ENCODE measurements around the gene NRDE2. TPM values are rescaled to one million over a fixed set of nuclear protein-coding genes. Genes with fewer than 3 reads are reported as not detected.

NRDE2 gene
- total RNA-seq, 3 donors from 2014 or later: 23.0 to 31.5 (median 26.1) TPM

- Histone ChIP-seq H3K4me1 (ENCODE audit: low read depth) (no peaks in the 10 kb centered on the region), H3K4me3 (no peak overlapping the region), H3K9me3 (no peaks in the 10 kb centered on the region), H3K36me3 (ENCODE audit: low read depth) (no peaks in the 10 kb centered on the region)
- intact Hi-C loops (cut with DNase I, micrococcal nuclease): no loop called here
- TF ChIP-seq, protein P1, sequence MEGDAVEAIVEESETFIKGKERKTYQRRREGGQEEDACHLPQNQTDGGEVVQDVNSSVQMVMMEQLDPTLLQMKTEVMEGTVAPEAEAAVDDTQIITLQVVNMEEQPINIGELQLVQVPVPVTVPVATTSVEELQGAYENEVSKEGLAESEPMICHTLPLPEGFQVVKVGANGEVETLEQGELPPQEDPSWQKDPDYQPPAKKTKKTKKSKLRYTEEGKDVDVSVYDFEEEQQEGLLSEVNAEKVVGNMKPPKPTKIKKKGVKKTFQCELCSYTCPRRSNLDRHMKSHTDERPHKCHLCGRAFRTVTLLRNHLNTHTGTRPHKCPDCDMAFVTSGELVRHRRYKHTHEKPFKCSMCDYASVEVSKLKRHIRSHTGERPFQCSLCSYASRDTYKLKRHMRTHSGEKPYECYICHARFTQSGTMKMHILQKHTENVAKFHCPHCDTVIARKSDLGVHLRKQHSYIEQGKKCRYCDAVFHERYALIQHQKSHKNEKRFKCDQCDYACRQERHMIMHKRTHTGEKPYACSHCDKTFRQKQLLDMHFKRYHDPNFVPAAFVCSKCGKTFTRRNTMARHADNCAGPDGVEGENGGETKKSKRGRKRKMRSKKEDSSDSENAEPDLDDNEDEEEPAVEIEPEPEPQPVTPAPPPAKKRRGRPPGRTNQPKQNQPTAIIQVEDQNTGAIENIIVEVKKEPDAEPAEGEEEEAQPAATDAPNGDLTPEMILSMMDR (IDR thresholded peaks at IDR 0.05): no peak
- no peak for DNase-seq
- ATAC-seq: no peak
Observed at GRCh38 chr14:90228478-90228877, 103.3 kb downstream of the NRDE2 start.

Other genes with a start within 250 kb of the NRDE2 start
- 10 to 100 TPM; 70.2 to 79.6 (median 78.6) TPM for gene PSMC1, start 75.4 kb downstream of the NRDE2 start, total RNA-seq
- gene CALM1, start 65.1 kb upstream of the NRDE2 start, total RNA-seq: 100 to 1,000 TPM; 610 to 985 (median 822) TPM